ENCODE measurements around the gene ATP8B2. TPM values are rescaled to one million over a fixed set of nuclear protein-coding genes. Genes with fewer than 3 reads are reported as not detected.
"Not testable (repeated sequence)": the region's sequence is repeated elsewhere in the genome, so short reads cannot be mapped to it uniquely, and the experiment has no call there.

ATP8B2 gene
- total RNA-seq, 1 experiment from 2014 or later: 21.1 TPM

GRCh38 chr1:154323493-154323892 is 1.8 kb upstream of the ATP8B2 start:
- DNase-seq (ENCODE audit: low read depth): no peak

GRCh38 chr1:154324241-154324640 is 1.1 kb upstream of the ATP8B2 start:
- DNase-seq (ENCODE audit: low read depth): no peak

DNA sequence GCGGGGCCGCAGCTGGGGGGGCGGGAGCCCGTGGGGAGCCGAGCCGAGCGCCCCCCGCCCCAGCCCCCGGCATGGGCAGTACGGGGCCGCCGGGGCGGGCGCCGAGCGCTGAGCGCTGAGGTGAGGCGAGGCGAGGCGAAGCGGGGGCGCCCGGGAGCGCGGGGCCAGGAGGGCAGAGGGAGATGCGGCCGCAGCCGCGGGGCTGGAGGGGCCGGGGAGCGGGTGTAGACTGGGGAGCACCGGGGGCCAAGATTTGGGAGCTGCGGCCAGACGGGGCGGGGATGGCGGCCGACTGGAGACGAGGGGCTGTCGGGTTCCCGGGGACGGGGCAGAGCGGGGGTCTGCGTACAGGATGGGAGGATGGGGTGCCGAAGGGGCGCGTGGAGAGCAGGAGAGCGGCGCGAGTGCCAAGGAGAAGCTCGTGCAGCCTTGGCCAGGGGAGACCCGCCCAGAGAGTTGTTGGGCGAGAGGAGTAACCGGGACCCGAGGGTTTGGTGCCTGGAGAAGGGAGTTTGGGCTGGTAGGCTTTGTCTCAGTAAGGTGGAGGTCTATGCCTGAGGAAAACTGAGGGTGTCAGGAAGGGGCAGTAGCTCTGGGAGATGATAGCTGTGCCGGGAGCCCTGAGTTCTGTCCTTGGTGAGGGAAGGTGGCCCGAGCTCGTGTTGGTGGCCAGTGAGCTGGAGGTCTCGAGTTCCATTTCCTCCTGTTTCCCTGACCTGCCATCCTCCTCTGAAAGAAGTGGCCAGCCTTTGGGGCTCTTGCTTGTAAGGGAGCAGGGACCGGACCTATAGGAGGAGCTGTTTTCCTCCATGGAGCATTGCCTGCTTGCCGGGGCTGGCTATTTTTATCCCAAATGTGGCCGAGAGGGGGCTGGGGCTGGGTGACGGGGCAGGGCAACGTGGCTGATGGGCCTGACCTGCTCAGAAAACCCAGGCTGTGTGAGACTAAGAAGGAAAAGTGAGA is 539 bp downstream of the ATP8B2 start:
- peak; percentile 79 for DNase-seq (ENCODE audit: low read depth)

DNA sequence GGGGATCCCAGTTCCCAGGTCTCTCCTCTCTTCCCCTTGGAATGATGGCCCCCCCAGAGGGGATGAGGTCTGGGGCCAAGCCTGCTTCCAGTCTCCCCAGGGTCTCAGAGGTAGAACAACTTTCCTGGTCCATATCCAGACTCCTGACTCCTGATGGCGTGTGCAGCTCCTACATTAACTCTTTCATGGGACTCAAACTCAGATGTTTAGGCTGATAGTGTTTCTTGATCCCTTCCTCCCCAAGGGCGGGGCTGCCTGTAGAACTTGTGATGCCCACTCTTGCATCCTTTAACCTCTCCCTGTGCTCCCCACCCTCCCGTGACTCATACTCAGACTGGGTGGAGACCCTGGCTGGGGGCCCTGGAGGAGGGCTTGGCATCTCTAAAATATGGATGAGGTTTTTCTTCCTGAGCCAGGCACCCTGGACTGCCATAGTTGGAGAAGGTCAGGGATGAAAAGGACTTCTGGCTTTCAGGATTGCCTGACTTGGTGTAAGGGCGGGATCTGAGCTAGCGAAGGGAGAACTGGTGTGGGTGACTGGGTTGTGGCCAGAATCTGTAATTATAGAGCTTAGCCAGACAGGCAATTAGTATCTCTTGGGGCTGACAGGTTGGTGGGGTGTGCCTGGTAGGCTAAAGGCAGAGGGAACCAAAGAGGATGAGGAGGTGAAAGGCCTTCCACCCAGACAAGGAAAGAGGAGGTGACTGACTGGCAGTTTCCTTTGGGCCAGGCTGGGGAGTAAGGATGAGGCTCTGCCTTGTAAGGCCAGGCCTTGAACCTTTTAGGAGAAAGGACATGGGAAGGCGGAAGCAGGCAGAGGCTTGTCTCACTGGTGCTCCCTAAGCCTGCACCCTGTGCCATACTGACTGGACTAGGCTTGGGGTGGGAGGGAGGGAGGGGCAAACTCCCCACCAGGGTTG is 1.5 kb downstream of the ATP8B2 start:
- peak; percentile 65 for DNase-seq (ENCODE audit: low read depth)

GRCh38 chr1:154327466-154328317 is 2.4 kb downstream of the ATP8B2 start:
- no peak for DNase-seq (ENCODE audit: low read depth)

- peak; percentile 54 for DNase-seq (ENCODE audit: low read depth)
These were observed 3.2 kb downstream of the ATP8B2 start for GRCh38 chr1:154328318-154329151.

GRCh38 chr1:154329152-154329521 is 3.8 kb downstream of the ATP8B2 start:
- DNase-seq (ENCODE audit: low read depth): no peak

- DNase-seq (ENCODE audit: low read depth): no peak
These were observed 4.3 kb downstream of the ATP8B2 start for GRCh38 chr1:154329551-154330131.

GRCh38 chr1:154330669-154331068 is 5.3 kb downstream of the ATP8B2 start:
- no peak for DNase-seq (ENCODE audit: low read depth)

- no peak for DNase-seq (ENCODE audit: low read depth)
These were observed 9.0 kb downstream of the ATP8B2 start for GRCh38 chr1:154334079-154335024.

DNA sequence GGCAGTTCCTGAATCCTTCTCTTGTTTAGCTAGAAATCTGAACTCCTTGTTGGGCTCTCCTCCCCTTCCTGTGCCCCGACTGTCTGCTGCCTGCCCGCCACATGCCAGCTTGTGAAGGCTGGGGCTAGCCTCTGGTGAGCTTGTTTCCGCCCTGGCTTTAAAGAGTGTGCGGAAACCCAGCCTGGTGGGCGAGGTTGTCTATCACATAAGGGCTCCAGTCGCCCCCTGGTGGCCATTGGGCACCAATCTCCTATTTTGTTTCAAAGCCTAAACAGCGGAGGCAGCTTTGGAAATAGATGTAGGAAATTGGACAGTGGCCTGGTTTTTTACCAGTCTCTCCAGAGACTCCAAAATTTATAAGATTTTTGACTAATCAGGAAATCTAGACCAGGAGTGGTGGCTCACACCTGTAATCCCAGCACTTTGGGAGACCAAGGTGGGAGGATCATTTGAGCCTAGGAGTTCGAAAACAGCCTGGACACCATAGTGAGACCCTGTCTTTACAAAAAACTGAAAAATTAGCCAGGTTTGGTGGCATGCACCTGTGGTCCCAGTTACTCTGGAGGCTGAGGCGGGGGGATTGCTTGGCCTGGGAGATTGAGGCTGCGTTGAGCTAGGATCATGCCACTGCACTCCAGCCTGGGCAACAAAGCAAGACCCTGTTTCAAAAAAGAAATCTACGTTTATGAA is 9.8 kb downstream of the ATP8B2 start:
- peak; percentile 75 for DNase-seq (ENCODE audit: low read depth)

DNA sequence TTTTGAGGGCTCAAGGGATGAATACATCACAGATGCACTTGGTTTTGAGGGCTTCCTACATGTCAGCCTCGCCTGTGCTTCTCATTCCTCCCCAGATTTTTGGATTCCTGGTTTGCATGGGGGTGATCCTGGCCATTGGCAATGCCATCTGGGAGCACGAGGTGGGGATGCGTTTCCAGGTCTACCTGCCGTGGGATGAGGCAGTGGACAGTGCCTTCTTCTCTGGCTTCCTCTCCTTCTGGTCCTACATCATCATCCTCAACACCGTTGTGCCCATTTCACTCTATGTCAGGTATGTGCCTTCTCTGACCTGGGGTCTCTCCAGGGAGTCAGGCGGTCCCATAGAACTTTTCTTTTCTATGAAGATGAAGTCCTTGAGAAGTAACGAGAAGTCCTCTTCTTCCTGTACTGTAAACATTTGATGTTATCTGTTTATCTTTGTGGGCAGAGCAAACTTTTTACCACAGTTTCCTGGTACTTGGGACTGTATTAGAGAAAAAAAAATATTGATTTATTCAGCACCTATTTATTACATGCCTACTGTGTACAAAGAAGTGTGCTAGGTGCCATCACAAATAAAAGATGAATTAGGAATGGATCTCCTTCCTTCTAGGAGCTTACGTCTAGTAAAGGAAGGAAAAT is 12.0 kb downstream of the ATP8B2 start:
- no peak for DNase-seq (ENCODE audit: low read depth)

GRCh38 chr1:154338875-154339274 is 13.6 kb downstream of the ATP8B2 start:
- DNase-seq (ENCODE audit: low read depth): no peak

GRCh38 chr1:154341366-154341765 is 16.0 kb downstream of the ATP8B2 start:
- DNase-seq (ENCODE audit: low read depth): not testable (repeated sequence)

DNA sequence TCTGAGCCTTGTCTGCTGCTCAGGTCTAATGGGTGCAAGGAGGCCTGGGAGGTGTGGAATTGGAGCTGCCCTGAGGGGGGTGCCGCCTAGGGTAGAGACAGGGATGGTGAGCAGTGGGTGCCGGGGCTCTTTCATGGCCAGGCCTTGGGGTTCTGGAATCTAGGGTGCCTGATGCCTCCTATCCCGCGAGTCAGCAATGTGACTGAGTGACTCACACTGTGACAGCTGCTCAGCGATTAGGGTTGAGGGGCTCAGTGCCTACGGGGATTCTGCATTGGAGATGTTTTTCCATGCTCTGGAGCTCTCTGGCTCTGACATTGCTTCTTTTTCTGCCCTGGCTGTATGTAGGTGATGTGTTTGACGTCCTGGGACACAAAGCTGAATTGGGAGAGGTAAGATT is 16.8 kb downstream of the ATP8B2 start:
- DNase-seq (ENCODE audit: low read depth): no peak

DNA sequence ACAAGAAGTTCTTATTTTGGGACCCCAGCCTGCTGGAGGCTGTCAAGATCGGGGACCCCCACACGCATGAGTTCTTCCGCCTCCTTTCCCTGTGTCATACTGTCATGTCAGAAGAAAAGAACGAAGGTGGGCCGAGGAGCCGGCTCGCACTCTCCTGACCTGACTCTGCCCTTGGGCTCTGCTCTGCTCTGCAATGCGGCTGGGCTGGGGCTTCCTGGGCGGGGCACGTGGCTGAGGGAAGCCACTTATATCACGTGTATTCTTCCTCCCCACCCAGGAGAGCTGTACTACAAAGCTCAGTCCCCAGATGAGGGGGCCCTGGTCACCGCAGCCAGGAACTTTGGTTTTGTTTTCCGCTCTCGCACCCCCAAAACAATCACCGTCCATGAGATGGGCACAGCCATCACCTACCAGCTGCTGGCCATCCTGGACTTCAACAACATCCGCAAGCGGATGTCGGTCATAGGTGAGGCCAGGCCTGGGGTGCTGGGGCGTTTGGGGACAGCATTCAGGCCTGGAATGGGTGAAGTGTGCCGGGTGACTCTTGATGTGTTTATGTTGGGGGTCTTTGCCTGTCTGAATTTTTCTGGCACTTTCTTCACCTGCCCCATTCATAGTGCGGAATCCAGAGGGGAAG is 17.6 kb downstream of the ATP8B2 start:
- DNase-seq (ENCODE audit: low read depth): no peak

Data from RPMI7951 (cell line).